ENCODE measurements around the gene OR6A2.

DNA sequence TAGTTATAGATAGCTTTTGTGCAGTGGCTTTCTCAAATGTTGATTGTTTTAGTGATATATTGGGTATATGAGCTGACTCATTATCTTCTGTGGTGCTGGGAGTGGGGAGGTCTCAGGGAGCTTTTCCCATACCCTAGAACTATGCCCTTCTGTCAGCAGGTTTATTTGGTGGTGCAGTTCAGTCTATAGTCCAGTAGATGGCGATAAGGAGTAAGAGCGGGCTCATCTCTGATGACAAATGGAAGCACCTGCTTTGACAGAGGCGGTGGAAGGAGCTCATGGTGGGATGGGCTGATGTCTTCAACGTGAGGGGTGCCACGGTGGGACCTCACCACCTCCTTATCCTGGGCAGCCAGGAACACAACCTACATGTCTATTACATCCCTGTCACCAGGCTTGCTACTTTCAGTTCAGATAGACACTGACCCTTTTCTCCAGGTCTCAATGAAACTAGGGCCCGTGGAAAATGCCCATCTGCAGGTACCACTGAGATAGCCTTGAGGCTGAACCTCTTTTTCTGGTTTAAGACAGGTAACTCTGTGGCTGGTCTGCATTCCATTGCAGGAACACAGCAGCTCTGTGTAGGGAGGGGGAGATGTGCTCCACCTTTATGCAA is 13.0 kb upstream of the OR6A2 start:
- TF ChIP-seq, protein P1, sequence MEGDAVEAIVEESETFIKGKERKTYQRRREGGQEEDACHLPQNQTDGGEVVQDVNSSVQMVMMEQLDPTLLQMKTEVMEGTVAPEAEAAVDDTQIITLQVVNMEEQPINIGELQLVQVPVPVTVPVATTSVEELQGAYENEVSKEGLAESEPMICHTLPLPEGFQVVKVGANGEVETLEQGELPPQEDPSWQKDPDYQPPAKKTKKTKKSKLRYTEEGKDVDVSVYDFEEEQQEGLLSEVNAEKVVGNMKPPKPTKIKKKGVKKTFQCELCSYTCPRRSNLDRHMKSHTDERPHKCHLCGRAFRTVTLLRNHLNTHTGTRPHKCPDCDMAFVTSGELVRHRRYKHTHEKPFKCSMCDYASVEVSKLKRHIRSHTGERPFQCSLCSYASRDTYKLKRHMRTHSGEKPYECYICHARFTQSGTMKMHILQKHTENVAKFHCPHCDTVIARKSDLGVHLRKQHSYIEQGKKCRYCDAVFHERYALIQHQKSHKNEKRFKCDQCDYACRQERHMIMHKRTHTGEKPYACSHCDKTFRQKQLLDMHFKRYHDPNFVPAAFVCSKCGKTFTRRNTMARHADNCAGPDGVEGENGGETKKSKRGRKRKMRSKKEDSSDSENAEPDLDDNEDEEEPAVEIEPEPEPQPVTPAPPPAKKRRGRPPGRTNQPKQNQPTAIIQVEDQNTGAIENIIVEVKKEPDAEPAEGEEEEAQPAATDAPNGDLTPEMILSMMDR (IDR thresholded peaks at IDR 0.05): no peak
- TF ChIP-seq POLR2A (IDR thresholded peaks at IDR 0.05): no peak

Measured in lower leg skin (tissue), 3 donors.